Measurements from ENCODE around the gene HHATL.

Gene HHATL

GRCh38 chr3:42682301-42683070 lies 20.1 kb downstream of the HHATL start:
- peak; percentile 6 for DNase-seq

- no peak for DNase-seq
These were observed 21.1 kb downstream of the HHATL start for GRCh38 chr3:42681361-42682038.

DNA sequence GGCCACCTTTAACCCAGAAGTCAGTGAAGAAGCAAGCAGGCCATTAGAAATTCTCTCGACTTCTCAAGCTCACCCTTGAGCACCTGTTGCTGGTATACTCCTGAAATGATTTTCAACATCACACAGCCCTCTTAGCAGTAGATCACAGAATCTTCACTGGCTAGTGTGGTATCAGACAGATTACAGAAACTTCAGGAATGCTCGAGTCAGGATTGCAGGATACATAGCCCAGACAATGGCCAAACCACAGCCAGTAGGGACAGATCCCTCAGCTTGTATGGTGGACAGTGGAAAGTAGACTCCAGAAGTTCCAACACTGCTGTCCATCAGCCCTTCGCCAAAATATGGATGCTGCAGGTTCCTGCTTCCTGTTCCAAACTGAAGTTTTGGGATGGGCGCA lies 21.8 kb downstream of the HHATL start:
- no peak for DNase-seq

GRCh38 chr3:42680271-42680670 lies 22.3 kb downstream of the HHATL start:
- no peak for DNase-seq

- DNase-seq: no peak
These were observed 24.2 kb downstream of the HHATL start for GRCh38 chr3:42678447-42678846.

- no peak for DNase-seq
These were observed 26.7 kb downstream of the HHATL start for GRCh38 chr3:42675909-42676308.

GRCh38 chr3:42674146-42674545 lies 28.5 kb downstream of the HHATL start:
- DNase-seq: no peak

DNA sequence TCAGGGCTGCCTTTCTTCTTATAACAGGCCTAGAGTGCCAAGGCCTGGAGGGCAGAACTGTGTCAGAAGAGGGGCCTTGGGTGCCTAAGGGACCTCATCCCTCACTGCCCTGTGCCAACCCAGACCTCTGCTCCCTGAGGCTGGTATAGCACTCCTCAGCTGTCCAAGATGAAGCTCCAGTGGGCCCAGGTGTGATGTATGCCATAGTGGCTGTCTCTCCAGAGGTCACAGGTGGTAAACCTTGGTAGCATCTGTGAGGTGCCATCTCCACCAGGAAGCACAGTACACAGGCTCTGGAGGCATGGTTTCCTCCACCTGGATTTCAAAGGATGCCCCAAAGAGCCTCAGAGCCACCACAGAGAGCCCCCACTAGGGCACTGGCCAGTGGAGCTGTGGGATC lies 29.5 kb downstream of the HHATL start:
- no peak for DNase-seq

GRCh38 chr3:42672515-42672914 lies 30.1 kb downstream of the HHATL start:
- no peak for DNase-seq

GRCh38 chr3:42670670-42671069 lies 31.9 kb downstream of the HHATL start:
- no peak for DNase-seq

DNA sequence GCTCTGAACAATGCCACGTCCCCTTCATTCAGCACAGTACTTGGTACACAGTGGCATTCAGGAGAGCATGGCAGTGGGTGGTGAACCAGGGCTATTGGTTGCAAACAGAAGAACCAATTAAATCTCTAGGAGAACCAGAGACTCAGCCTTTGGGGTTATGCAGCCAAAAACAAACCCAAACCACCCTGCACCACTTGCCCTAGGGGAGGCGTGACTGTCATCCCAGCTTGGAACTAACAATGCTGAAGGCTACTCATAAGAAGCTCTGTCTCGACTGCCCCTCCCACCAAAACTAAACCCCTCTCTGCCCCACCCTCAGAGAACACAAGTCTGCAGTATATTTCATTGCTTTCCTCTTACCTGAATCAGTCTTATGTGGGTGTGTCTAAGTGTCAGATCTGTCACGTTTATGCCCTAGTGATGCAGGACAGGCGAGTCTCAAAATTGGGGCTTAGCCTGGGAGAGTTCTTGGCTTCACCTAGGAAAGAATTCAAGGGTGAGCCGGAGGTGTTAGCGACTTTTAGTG lies 32.5 kb downstream of the HHATL start:
- DNase-seq: no peak

DNA sequence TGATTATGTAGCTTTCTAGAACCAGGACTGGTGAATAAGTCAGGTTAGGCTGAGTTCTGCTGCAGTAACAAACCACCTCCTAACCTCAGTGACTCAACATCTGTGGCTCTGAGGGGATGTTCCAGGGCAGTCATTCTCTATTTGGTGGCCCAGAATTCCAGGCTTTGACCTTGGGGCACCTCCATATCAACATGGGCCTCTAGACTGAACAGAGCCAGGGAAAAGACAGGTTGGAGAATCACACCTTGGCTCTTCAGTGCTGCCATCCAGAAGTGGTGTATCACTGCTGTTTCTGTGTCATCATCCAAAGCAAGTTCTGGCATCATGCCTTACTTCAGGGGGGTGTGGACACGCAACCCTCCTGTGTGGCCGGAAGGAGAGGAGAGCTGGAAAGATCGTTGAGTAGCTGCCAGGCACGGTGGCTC lies 33.8 kb downstream of the HHATL start:
- DNase-seq: no peak

DNA sequence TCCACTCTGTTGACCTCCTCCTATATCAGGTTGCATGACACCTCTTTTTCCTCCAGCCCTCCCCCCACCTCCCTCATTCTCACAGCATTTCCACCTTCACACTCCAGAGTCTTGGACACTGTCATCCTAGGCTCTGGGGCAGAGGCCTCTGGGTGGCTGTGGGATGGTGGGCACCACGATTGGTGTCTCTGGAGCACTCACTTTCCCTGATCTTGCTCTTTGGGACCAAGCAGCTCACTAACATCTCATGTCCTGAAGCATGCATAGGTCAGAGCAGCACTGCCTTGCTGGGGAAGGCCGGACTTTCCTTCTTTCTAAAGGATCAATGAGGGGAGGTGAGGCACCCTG lies 34.2 kb downstream of the HHATL start:
- no peak for DNase-seq

- DNase-seq: peak; percentile 48
These were observed 34.8 kb downstream of the HHATL start for GRCh38 chr3:42667523-42668412.

DNA sequence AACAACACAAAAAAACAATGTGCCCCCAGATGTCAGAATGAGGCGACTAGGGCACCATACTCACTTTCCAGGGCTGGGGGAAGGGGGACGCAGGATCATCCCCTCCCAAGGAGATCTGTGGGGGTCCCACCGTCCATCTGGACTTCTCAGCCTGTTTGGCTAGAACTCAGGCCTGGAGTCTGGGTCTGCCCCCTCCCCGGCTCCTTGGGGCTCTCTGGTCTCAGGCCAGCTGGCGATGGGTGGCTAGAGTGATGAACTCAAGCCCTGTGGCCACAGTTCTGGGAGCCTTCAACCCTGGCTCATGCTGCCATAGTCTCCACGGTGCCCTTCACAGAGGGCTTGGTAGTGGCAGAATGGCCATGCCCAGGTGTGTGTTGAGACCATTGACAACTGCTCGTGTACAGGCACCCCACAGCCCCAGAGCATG lies 35.5 kb downstream of the HHATL start:
- no peak for DNase-seq

DNA sequence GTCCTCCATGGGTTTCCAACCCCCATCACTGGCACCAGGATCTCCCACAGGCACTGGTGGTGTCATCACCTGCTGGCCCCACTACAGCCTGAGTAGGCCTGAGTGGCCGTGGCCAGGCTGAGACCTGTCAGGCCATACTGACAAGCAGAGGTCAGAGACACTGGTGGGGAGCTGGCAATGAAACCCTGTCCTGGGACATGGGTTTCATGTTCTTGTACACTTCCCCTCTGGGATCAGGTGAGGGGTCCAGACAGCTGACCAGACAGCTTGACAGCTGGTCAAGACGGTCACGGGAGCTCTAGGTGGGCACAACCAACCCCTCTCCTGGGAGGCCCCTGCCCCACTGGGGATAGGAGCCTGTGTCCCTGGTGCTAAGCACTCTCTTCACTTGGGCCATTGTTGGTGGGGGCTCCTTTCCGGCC lies 36.0 kb downstream of the HHATL start:
- peak; percentile 36 for DNase-seq

- DNase-seq: peak; percentile 41
These were observed 36.6 kb downstream of the HHATL start for GRCh38 chr3:42666022-42666421.

GRCh38 chr3:42665050-42665878 lies 37.3 kb downstream of the HHATL start:
- DNase-seq: peak; percentile 51

- DNase-seq: no peak
These were observed 38.2 kb downstream of the HHATL start for GRCh38 chr3:42664438-42664803.

DNA sequence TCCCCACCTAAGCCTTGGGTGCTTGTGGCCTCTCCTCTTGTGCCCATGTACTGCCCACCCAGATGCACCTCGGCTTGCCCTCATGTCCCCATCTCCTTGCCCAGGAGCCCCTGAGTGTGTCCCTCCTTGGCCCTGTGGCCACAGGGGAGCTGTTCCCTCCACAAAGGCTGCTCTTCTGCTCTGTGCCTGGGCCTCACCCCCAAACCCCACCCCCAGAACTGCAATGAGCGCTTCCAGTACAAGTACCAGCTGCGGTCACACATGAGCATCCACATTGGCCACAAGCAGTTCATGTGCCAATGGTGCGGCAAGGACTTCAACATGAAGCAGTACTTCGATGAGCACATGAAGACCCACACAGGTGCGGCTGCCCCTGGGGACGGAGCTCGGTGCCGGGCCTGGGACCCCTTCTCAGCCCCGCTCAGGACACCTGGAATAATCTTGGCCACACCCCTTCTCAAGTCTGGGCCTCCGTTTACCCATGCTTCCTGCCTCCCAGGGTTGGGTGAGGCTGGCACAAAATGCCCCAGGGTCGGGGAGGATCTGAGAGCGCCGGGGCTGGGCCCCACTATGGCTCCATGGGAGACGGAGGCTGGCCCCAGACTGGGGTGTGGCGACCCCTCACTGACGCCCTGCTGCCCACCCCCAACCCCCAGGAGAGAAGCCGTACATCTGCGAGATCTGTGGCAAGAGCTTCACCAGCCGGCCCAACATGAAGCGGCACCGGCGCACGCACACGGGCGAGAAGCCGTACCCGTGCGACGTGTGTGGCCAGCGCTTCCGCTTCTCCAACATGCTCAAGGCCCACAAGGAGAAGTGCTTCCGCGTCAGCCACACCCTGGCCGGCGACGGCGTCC lies 38.8 kb downstream of the HHATL start:
- DNase-seq: peak; percentile 51

DNA sequence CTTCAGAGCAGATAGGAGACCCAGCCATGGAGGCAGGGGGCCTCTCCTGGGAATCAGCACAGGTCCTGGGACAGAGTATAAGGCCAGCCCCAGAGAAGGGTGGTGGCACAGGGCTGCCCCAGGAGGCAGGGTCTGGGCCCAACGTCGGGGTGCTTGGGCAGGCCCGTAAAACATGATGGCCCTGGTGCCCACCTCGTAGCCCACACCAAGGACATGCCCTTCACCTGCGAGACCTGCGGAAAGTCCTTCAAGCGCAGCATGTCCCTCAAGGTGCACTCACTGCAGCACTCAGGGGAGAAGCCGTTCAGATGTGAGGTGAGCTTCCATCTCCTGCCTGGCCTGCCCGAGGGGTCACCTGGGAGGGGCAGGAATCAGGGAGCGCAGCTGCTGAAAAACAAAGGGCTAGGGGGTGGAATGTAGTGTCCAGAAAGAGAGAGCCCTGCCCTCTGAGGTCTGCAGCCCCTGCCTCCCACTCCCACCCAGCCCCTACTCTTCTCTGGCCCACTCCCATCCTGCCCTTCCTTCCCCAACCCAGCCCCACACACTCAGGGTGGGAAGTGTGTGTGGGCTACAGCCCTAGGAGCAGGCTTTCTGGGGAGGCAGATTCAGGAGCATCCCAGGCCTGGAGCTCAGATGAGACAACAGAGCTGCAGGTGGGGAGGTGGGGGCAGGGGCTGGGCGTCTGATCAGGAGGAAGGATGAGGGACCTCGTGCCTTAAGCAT lies 39.6 kb downstream of the HHATL start:
- peak; percentile 58 for DNase-seq
